HG03442 (cell line): ENCODE measurements around the gene LCK.
"Not testable (repeated sequence)": the region's sequence is repeated elsewhere in the genome, so short reads cannot be mapped to it uniquely, and the experiment has no call there.

ENCODE experiments used
- ATAC-seq: cut with Tn5 transposase; IDR thresholded peaks from one replicate; pipeline ENCODE4 v1.9.1; 2021; ENCODE audit warnings: mild to moderate bottlenecking, moderate library complexity; ENCODE audit not compliant: unreplicated experiment

The LCK gene

GRCh38 chr1:32273391-32274208 is 22.5 kb downstream of the LCK start:
- no peak for ATAC-seq

GRCh38 chr1:32274646-32275340 is 23.7 kb downstream of the LCK start:
- no peak for ATAC-seq

- no peak for ATAC-seq
Observed at GRCh38 chr1:32275424-32275823, 24.4 kb downstream of the LCK start.

GRCh38 chr1:32276032-32276782 is 25.1 kb downstream of the LCK start:
- no peak for ATAC-seq

- ATAC-seq, result not testable (repeated sequence)
Observed at GRCh38 chr1:32284777-32285176, 33.7 kb downstream of the LCK start.

- ATAC-seq, result no peak
Observed at GRCh38 chr1:32285658-32286057, 34.6 kb downstream of the LCK start.

- no peak for ATAC-seq
Observed at GRCh38 chr1:32286763-32287162, 35.7 kb downstream of the LCK start.

GRCh38 chr1:32289256-32289655 is 38.2 kb downstream of the LCK start:
- no peak for ATAC-seq

- ATAC-seq, result no peak
Observed at GRCh38 chr1:32291145-32291707, 40.2 kb downstream of the LCK start.

- ATAC-seq, result peak; percentile 95
Observed at GRCh38 chr1:32291708-32292538, 40.9 kb downstream of the LCK start, which contains the start of gene HDAC1. Gene HDAC1, plus strand, starts transcription at chr1:32292083. Its CDS starts 87 bp downstream, at chr1:32292170.

- not testable (repeated sequence) for ATAC-seq
Observed at GRCh38 chr1:32298211-32298610, 47.1 kb downstream of the LCK start.

- no peak for ATAC-seq
Observed at GRCh38 chr1:32299327-32299726, 48.3 kb downstream of the LCK start.

GRCh38 chr1:32303358-32303757 is 52.3 kb downstream of the LCK start:
- ATAC-seq, result no peak

GRCh38 chr1:32303997-32304622 is 53.0 kb downstream of the LCK start:
- ATAC-seq, result no peak

GRCh38 chr1:32305310-32305709 is 54.2 kb downstream of the LCK start:
- no peak for ATAC-seq

GRCh38 chr1:32307324-32307723 is 56.3 kb downstream of the LCK start:
- no peak for ATAC-seq

- no peak for ATAC-seq
Observed at GRCh38 chr1:32309960-32310359, 58.9 kb downstream of the LCK start.

- ATAC-seq, result no peak
Observed at GRCh38 chr1:32311709-32312393, 60.8 kb downstream of the LCK start.

- ATAC-seq, result peak; percentile 17
Observed at GRCh38 chr1:32316903-32317277, 65.8 kb downstream of the LCK start.
